Activated CD8-positive, alpha-beta memory T cell treated with anti-CD3 and anti-CD28 coated beads for 4 hours (primary cell): ENCODE measurements around the gene TUBB2B.

Experiments used
- DNase-seq, 2 donors: peaks; one replicate each; pipeline ENCODE4 v3.0.0-alpha.2; 2020; ENCODE audit warnings: low read depth in 2 of 2

Gene TUBB2B

DNA sequence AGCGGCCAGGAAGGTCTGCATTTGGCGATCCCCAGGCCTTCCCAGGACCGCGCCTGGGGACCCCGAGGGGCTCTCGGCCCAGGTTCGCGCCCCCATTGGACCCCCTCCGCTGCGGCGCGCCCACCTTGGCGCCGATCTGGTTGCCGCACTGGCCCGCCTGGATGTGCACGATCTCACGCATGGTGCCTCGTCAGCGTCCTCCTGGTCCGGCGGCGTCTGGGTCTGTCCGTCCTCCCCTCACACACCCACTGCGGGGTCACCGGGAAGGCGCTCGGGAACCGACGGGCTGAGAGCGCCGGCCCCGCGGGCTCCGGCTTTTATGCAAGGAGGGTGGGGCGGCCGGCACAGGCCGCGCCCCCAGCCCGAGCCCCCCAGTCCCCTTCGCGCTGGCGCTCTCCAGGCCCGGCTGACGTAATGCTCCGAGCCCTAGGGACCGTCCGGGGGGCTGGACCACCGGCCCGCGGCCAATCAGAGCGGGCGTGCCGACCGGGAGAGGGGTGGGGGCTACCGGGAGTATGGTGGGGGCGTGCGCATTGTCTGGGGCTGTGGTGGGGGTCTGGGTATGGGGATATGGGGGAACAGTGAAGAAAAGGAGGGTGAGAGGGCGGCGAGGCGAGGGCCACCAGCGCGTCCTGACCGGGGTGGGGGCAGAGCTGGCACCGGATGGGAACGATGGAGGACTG lies at the start of gene TUBB2B:
Gene TUBB2B, minus strand, starts transcription at position 291 of the 683 bp plus-strand sequence. Its CDS starts 110 bp downstream, at position 181.
- DNase-seq, result no peak

DNA sequence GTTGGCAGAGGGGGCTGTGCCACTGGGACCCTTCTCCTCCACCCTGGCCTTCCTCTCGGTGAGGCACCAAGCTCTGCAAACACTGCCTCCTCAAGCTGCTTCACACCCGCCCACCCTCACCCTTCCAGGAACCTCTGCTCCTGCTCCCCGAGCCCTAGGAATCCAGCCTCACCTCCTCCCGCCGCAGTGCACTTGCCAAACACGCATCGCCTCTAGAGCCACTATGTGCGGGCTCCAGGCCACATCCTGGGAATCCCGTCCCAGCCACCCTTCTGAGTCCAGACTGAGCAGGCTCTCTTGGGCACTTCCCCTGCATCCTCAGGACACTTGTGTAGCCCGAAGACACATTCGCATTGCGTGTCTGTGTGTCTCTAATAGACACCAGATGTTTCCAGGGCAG lies 49.8 kb upstream of the TUBB2B start:
- DNase-seq, result no peak

DNA sequence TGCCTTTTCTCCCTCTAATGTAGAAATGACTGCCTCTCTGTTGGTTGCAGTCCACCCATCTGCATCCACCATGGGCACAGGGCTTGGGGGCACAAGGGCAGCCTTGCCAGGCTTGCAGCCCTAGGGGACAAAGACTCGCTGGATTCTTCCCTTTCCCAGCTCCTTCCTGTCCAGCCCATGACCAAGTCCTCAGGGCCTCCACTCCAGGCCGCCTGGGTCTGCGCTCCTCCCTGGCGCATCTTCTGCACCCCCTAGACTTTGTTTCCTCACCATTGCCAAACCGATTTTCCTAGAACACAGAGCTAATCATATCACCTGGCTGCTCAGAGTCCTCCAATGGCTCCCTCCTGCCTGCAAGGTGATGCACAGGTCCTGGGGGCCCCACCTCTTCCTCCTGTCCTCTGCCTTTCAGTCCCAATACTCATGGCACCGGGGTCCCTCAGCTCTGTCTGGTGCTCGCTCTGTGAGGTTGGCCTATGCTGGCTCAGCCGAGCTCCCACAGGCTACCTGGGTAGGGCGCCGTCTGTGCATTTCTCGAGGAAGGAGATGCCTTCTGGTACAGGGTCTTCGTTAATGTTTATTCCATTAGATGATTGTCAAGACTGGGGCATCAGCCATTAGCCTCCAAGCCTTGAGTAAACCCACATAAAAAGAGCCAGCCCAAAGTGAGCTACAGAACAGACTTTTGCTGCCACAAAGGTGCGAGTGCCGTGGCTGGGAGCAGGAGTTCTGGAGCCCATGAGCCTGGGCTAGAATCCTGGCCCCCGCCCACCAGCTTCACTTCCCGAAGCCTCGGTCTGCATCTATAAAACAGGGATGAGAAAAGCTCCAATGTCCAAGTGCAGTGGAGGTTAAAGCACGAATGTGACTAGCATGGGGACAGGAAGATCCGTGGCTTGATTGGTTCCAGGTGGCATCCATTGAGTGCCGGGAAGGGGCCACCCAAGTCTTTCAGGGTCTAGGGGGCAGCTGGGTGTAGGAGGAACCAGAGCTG lies 49.0 kb upstream of the TUBB2B start:
- no peak for DNase-seq

DNA sequence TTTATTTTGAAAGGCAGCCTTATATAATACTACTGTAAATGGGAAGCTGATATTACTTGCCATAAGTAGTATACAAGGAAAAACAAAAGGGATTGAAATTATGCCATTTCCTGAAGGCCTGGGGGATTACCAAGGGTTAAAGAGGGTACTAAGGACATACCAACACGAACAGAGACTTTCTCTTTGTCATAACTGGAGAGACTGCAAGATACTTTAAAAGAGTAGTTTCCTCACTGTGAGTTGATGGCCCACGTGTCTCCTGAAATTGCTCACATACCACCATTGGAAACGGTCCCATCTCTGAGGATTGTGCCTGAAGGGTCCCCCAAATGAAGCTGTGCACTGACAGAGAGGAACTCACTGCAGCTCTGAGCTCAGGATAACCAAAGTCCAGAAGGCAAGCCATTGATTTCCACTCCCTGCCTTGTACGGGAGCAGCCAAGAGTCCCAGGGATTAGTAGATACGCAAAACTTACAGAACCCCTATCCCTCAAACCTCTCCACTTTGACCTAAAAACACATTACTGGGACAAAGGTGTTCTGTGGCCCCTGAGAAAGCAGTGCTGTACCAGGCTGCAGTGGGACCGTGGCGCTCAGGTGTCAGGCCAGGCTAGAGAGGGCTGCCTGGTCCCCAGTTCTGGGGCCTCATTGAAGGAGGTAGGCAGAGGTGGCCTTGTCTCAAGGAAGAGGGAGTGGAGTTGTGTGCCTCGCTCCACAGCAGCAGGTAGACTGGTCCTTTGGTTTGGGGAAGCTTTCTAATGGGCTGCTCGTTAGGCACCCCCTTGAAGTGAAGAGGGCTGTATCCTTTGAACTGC lies 46.5 kb upstream of the TUBB2B start:
- no peak for DNase-seq

DNA sequence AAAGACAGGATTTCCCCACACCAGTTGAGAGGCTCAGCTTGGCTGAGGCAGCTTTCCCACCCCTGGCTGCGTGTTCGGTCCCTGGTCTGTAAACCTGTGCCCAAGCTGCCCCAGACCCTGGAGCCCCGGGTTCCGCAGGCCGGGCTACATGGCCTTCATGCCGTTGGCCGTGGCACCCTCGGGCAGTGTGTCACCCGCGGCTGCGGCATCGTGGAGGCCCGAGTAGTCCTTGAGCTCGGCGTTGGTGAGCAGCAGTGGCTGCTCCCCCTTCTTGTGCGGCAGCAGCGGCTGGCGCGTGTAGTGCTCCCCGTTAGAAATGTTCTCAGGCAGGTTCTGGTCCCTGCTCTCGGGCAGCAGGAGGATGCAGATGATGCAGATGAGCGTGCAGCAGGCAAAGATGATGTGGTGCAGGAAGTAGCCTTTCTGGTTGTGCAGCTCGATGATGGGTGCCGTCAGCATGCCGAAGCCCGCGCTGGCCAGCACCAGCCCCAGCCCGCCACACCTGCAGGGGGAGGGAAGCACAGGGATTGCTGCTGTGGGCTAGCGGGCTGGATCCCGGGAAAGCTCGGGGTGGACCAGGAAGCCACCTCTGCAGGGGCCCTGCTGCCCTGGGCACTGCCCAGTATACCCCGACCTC lies 45.6 kb upstream of the TUBB2B start:
- DNase-seq, result no peak

DNA sequence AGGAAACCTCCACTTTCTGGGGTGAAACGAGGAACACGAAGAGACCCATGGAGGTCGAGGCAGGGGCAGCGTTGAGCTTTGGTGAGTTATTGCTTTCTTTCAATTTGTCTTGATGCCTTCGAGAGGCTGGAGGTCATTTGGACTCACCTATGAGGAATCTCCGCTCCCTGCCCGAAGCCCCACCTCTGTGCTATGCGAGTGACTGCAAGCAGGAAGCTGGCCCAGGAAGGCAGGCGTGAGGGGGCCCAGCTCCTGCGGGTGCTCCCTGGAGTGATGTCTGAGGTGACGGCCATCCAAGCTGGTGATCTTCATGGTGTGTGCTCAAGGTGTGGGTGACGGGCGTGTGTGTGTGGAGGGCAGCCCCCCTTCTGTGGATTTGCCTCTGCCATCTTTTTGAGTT lies 44.3 kb upstream of the TUBB2B start:
- DNase-seq, result no peak

DNA sequence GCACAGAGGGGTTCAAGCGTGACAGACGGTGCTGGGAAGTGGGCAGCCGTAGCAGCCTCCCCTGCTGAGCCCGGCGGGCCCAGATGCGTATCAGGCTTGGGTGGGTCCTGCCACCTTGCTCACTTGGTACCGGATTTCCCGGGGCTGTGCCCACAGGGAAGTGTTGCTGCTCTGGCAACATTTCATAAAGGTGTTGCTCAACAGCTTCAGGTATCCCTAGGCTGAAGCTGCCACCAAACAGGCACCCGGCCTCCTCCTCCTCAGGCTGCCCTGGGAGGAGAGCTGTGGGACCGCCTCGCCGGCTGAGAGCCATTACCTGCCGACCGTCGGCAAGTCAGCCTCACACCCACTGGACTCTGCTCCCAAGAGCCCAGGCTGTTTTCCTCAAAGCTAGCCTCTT lies 42.8 kb upstream of the TUBB2B start:
- DNase-seq, result no peak

DNA sequence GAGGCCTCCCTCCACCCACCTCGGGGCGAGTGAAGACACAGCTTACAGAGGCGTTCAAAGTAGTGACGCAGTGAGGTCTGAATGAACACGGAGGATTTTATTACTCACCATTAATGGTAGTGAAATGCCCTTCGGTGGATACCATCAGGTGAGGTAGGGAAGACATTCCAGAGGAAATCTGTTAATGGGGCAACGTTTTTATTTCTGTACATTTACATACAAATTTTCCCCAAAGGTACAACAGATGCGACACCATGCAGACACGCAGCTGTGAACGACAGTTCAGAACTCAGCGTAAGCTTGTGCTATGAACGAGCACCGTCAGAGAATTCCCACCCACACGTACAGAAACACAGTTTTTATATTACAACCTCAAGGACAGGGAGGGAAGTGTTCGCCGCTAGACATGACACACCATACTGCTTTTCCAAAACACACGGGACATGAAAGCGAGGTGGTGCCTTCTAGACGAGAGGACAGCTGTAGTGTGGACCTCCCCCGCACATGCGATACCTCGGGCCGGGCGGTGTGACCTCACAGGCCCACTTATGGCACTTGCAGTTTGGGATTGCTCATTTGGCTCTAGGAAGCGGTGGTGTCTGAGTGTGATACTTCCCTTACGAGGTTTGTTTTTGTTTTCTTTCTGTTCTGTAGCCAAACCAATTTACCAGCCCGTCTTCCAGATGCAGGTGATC lies 42.0 kb upstream of the TUBB2B start:
- DNase-seq, result no peak

DNA sequence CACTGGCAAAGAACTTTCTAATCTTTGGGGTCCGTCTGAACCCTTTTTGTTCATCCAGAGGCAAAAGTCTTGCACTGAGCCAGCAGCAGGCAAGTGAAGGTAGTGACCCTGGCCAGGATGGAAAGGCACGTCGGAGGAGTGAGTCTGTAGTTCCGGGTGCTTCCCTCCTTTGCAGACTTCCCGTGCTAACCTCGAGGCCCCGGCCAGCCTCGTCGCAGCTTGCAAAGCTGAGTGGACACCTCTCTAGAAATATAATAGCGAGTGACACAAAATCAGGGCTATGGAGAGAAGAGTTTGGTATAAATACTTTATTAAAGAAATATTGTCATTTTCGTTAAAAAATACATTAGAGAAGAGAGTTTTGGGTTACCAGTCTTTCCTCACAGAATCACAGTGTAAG lies 41.2 kb upstream of the TUBB2B start:
- no peak for DNase-seq

DNA sequence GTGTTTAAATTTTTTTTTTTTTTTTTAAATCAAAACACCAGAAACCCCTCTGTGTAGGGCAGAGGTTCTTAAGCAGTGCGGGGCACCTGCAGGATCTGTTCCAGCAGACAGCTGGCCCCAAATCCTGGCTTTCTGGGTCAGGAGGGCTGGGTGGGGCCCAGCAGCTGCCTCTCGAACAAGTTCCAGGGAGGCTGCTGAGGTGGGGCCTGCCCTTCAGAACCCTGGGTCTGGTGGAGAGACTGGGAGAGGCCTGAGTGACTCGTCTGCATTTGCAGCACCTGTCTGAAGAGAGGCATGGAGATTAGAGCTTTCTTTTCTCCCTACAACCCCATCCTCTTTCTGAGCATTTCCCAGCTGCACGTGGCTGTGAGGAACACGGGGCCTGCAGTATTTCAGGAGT lies 39.7 kb upstream of the TUBB2B start:
- no peak for DNase-seq

DNA sequence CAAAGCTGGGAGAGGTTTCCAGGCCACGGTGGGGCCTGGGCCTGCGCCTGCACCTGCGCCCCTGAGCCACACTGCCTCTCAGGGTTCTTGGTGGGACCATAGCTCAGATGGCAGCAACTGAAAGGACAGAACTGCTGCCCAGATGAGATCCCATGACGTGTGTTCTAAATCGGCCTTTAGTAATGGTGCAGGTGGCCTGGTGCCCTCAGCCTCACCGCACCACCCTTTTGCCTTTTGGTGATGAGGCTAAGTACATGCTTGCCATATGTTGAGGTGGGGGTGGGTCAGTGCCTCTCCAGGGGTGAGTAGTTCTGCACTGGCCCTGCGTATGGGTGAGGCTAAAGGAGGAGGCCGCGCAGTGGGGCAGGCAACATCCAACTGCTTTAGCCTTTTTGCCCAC lies 38.7 kb upstream of the TUBB2B start:
- no peak for DNase-seq

DNA sequence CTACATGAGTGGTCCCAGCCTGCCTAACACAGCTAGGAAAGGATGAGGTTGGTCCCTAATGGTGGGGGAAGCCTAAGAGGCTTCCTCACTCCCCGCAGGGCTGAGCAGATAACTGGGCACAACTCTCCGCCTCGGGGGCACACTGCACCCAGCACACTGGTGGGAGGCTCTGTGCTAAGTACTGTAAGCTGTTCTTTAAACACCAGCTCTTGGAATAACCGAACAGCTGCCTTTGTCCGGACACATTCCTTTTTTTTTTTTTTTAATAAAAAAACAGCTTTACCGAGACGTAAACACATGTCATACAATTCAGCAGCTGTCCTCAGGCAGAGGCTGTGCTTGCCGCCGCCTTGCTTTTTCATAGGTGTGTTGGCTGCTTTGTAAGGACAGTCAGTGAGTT lies 38.2 kb upstream of the TUBB2B start:
- no peak for DNase-seq

DNA sequence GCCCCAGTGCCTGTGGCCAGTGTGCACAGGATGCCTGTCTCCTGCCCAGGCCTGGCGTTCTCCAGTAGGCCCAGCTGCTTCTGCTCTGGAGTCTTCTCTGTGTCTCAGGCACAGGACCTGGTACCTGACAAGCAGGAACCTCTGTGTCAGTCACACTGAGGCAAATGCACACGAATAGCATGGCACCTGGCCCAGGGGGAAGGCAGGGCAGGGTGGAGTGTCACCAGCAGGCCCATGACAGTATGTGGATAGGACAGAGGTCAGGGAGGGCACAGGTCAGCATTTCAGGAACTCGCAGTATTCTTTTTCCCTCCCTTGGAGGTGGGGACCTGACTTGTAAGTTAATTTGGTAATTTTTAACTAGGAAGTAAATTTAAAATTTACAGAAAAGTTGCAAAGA lies 36.9 kb upstream of the TUBB2B start:
- no peak for DNase-seq

DNA sequence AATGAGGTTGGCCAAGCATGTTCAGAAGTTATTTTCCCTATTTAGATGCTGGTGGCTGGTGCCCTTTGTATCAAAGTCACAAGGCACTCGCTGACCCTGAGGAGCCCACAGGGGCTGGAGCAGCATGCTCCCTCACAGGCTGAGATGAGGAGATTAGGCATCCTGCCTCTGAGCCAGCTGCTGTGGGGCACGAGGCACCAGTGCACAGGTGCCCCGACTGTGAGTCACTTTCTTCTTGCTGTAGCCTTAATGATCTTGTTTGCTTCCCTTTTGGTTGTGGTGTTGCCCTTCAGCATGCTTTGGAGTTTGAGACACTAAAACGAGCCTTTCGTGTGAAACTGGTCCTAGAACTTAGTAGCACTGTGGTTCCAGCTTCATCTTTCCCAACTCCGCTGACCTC lies 35.6 kb upstream of the TUBB2B start:
- no peak for DNase-seq

DNA sequence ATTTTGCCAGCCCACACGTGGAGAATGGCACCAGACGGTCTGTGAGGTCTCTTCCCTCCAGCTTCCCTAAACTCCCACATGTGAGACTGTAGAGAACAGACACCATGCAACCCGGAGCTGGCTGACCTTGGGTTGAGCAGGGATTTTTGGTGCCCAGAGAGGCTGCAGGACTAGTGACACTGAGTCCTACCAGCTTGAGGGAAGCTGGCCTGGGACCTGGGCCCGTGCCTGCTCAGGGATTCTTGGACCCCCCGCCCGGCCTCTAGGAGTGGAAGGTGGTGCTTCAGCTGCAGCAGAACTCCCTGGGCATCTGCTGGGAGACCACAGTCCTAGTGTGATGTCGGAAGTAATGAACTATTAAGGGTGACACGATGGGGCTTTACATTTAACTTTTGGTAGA lies 34.5 kb upstream of the TUBB2B start:
- no peak for DNase-seq

DNA sequence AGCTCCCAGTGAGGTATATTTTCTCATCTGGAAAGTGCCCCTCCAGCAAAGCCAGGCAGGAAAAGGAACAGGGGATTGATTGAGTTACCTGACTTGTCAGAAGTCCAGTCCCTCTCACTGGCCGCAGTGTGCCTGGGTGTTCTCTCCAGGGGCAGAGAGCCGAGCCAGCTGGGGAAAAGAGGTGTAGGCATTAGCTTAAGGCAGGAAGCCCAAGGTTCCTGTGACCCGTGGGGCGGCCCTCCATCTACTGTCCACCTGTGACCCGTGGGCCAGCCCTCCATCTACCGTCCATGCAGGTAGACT lies 34.0 kb upstream of the TUBB2B start:
- no peak for DNase-seq

DNA sequence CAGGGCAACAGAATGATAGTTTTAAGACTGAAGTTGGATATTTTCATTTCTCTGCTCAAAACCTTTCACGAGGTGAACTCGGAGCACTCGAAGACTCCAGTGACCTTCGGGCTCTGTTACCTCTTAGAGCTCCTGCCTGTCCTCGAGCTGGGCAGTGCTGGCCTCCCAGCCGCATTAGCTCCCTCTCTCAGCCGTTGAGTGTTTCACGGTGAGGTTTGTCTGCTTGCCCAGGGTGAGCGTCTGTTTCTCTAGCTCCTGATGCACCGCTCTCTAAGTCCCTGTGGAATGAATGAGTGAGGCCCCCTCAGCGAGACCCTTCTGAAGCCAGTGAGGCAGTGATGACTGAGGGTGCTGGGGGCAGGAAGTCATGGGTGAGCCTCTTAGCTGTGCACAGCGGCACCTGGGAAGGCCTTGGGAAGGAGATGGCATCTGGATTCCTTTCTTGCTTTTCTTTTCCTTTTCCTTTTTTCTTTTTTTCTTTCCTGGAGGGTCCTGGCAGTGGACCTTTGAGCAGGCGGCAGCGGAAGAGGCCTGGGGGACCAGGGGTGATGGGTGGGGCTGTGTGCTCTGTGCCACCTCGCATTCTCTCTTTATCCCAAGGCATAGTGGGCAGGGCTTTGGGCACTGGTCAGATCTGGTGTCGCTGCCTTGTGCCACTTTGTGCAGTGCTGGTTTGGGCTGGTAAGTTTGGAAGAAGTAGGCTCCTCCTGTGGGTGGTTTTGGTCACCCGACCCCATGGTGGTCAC lies 33.5 kb upstream of the TUBB2B start:
- DNase-seq, result no peak

DNA sequence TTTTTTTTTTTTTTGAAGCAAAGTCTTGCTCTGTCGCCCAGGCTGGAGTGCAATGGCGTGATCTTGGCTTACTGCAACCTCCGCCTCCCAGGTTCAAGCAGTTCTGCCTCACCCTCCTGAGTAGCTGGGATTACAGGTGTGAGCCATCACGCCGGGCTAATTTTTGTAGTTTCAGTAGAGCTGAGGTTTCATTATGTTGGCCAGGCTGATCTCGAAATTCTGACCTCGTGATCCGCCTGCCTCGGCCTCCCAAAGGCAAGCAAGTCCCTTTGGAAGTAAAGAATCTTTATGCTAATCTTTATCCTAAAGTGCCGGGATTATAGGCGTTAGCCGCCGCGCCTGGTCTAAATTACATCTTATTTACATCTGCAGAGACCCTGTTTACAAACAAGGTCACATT lies 32.8 kb upstream of the TUBB2B start:
- DNase-seq, result no peak

DNA sequence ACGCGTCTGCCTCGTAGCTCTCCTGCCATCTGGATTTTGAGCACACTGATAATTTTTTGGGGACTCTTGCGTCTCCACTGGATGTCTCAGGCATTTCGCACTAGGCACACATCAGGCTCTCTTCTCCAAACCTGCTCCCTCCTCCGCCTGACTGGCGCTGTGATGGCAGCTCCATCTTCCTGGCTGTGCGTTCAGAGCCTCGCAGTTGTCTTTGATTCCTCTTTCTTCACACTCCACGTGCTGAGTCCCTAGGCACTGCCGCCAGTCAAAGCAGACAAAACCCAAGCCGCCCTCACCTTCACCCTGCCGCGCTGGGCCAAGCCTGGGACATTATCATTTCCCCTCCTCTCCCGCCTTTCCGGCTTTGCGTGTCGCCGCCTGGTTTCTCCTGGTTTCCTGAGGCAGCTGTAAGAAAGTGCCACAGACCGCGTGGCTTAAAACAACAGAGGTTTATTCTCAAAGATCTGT lies 32.1 kb upstream of the TUBB2B start:
- no peak for DNase-seq

DNA sequence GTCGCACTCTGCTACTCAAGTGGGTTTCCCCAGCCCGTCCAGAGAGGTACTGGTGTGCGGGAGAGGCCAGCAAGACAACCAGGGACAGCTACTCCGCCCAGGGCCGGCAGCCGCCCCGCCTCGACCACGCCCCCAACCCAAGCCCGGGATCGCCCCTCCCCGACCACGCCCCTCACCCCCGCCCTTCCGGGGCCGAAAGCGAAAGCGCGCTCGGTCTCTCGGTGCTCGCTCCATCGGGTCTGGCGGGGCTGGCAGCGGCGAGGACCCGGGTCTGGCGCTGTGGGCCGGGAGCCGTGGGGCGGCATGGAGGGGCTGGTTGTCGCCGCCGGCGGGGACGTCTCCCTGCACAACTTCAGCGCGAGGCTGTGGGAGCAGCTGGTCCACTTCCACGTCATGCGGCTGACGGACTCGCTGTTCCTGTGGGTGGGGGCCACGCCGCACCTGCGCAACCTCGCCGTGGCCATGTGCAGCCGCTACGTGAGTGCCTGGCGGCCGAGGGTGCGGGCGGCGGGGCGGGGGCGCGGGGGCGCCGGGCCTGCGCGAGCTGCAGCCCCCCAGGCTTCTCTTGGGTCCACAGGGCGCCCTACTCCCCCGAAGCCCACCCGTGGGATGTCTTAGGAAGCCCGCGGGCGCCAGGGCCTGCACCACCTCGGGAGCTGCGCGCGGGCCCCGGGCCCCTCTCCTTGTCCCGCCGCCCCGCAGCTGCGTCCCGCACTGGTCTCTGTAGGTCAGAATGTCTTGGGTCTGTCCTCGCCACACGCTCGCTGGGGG lies 31.5 kb upstream of the TUBB2B start, which contains the start of gene PSMG4:
Gene PSMG4, plus strand, starts transcription at position 228 of the 771 bp plus-strand sequence. Its CDS starts 76 bp downstream, at position 304.
- DNase-seq, result peak; percentile 88 to 90
